Measurements from ENCODE around the gene ARHGAP26. TPM values are rescaled to one million over a fixed set of nuclear protein-coding genes. Genes with fewer than 3 reads are reported as not detected.

The ARHGAP26 gene
- total RNA-seq, 1 experiment from 2014 or later, result 65.5 TPM

GRCh38 chr5:142845402-142845921, 75.3 kb downstream of the ARHGAP26 start:
- ATAC-seq, result peak; percentile 26
- ChIA-PET POLR2A (no interaction called here), CTCF (interaction anchor here (0.6 to 0.7 kb wide), 2 partner anchors 20 to 21 kb away, joined by 5 to 7 read pairs; no protein-coding TSS in a partner anchor)
- in situ Hi-C loops (cut with HindIII; ENCODE audit: low pct_unique_long_range_greater_than_20kb, low sequenced_read_pairs) (no loop called here), intact Hi-C loops (cut with micrococcal nuclease; ENCODE audit: unreplicated experiment) (no loop called here)
- BruUV-seq (replicated peaks), result no TSS peak
- no peak overlapping the region for H3K4me3 ChIP-seq (ENCODE audit: low read depth in 2 of 2, low read length in 2 of 2)
- peak overlapping the region; percentile 75 for H3K27ac ChIP-seq (ENCODE audit: low read length)
- no peak for DNase-seq (ENCODE audit: low read depth, low spot score)
- no peaks in the 10 kb centered on the region for H3K9me3 ChIP-seq (ENCODE audit: control insufficient read depth, insufficient read depth, low read depth, low read length)
- peaks cover 61% of the 10 kb centered on the region for H3K4me1 ChIP-seq (ENCODE audit: control insufficient read depth, insufficient read depth, low read length)
- no peaks in the 10 kb centered on the region for H3K36me3 ChIP-seq (ENCODE audit: control insufficient read depth, insufficient read depth, low read length)
- TF ChIP-seq CTCF (IDR thresholded peaks at IDR 0.05), result no peak
- no peak for TF ChIP-seq REST (IDR thresholded peaks at IDR 0.05; ENCODE audit: insufficient read depth in 1 of 2, low read depth in 2 of 2, low read length in 1 of 2)
- TF ChIP-seq POLR2AphosphoS5 (IDR thresholded peaks at IDR 0.05; ENCODE audit: low read depth, low read length), result no peak
- TF ChIP-seq SIN3A (IDR thresholded peaks at IDR 0.05; ENCODE audit: borderline replicate concordance, insufficient read depth, low read depth, low read length), result no peak
- TF ChIP-seq TCF7L2 (IDR thresholded peaks at IDR 0.05; ENCODE audit: low read depth, low read length), result no peak
- no peaks in the 10 kb centered on the region for H3K27me3 ChIP-seq (ENCODE audit: control insufficient read depth, insufficient read depth, low read length)

- Histone ChIP-seq H3K9me3 (ENCODE audit: control insufficient read depth, insufficient read depth, low read depth, low read length) (no peaks in the 10 kb centered on the region), H3K4me3 (ENCODE audit: low read depth in 2 of 2, low read length in 2 of 2) (no peak overlapping the region), H3K4me1 (ENCODE audit: control insufficient read depth, insufficient read depth, low read length) (peaks cover 65% of the 10 kb centered on the region), H3K36me3 (ENCODE audit: control insufficient read depth, insufficient read depth, low read length) (no peaks in the 10 kb centered on the region), H3K27ac (ENCODE audit: low read length) (peak overlapping the region; percentile 75), H3K27me3 (ENCODE audit: control insufficient read depth, insufficient read depth, low read length) (no peaks in the 10 kb centered on the region)
- ATAC-seq (0 out of 2 replicates have a peak, but pooled peaks have one; percentile 37), DNase-seq (ENCODE audit: low read depth, low spot score) (no peak)
- in situ Hi-C loops (cut with HindIII; ENCODE audit: low pct_unique_long_range_greater_than_20kb, low sequenced_read_pairs) (no loop called here), intact Hi-C loops (cut with micrococcal nuclease; ENCODE audit: unreplicated experiment) (no loop called here)
- CTCF ChIA-PET, result no interaction called here
- POLR2A ChIA-PET, result no interaction called here
- BruUV-seq (replicated peaks), result no TSS peak
- TF ChIP-seq CTCF (IDR thresholded peaks at IDR 0.05), result no peak
- no peak for TF ChIP-seq SIN3A (IDR thresholded peaks at IDR 0.05; ENCODE audit: borderline replicate concordance, insufficient read depth, low read depth, low read length)
- TF ChIP-seq TCF7L2 (IDR thresholded peaks at IDR 0.05; ENCODE audit: low read depth, low read length), result no peak
These were observed 75.8 kb downstream of the ARHGAP26 start for GRCh38 chr5:142845954-142846398.
